ENCODE data around the gene FAM53C.
"Not testable (repeated sequence)": the region's sequence is repeated elsewhere in the genome, so short reads cannot be mapped to it uniquely, and the experiment has no call there.

FAM53C gene

GRCh38 chr5:138337685-138338410 lies at the start of gene FAM53C:
Gene FAM53C, plus strand, starts transcription at chr5:138338266. Its CDS starts 3,070 bp downstream, at chr5:138341336.
- DNase-seq: peak; percentile 85 to 93

DNA sequence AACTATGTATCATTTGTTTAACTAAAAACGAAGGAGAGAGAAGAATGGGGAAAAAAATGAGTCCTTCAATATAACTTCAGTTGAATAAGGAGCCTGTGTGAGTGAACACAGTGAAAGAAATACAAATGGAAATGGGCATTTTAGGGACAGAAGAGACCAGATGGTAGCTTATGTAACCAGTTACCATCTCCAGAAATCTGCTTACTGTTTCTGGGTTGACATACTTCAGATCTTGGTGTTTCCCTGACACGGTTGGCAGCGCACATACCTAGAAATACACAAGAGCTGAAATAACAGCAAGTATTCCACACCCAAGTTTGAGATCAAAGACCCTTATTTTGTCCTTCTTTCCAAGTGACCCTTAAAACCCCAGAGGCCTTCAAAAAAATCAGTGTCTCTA lies 48.8 kb upstream of the FAM53C start:
- DNase-seq: no peak

GRCh38 chr5:138303372-138303771 lies 34.7 kb upstream of the FAM53C start:
- no peak for DNase-seq

GRCh38 chr5:138305797-138306196 lies 32.3 kb upstream of the FAM53C start:
- no peak for DNase-seq

- DNase-seq: no peak
Observed at GRCh38 chr5:138315751-138316278, 22.3 kb upstream of the FAM53C start.

GRCh38 chr5:138316355-138316754 lies 21.7 kb upstream of the FAM53C start:
- DNase-seq: no peak

DNA sequence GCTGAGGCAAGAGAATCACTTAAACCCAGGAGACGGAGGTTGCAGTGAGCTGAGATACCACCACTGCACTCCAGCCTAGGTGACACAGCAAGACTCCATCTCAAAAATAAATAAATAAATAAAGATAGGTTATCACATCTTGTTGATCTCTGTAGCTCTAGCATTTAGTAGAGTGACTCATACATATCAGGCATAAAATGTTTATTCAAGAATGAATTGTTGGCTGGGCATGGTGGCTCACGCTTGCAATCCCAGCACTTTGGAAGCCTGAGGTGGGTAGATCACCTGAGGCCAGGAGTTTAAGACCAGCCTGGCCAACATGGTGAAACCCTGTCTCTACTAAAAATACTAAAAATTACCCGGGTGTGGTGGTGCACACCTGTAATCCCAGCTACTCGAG lies 19.9 kb upstream of the FAM53C start:
- DNase-seq: not testable (repeated sequence)

DNA sequence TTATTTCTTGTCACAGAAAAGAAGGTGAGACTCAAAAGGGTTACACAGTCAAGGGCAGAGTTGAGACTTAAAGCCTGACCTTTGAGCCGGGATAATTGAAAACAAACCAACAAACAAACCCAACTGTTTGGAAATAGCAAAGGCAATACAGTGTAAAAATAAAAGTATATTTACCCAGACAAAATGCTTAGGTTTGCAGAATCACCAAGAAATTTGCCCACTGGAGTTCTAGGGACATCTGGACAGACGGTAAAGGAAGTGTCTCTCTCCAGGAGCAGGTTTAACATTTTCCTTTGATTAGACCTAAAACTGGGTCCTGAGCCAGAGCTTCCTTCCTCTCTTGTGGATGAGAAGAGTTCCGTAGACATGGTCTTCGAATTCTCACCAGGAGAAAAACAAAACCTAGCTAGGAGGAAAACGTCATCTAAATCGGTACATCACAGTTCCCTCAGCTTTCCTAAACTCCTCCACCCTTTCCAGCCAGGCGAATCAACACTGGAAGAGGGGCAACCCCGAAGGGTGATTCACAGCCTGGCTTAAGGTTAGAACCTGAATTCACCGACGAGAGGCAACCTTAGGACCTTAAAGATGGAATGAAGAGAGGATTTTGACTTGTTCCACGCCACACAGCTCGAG lies 7.1 kb upstream of the FAM53C start:
- no peak for DNase-seq

DNA sequence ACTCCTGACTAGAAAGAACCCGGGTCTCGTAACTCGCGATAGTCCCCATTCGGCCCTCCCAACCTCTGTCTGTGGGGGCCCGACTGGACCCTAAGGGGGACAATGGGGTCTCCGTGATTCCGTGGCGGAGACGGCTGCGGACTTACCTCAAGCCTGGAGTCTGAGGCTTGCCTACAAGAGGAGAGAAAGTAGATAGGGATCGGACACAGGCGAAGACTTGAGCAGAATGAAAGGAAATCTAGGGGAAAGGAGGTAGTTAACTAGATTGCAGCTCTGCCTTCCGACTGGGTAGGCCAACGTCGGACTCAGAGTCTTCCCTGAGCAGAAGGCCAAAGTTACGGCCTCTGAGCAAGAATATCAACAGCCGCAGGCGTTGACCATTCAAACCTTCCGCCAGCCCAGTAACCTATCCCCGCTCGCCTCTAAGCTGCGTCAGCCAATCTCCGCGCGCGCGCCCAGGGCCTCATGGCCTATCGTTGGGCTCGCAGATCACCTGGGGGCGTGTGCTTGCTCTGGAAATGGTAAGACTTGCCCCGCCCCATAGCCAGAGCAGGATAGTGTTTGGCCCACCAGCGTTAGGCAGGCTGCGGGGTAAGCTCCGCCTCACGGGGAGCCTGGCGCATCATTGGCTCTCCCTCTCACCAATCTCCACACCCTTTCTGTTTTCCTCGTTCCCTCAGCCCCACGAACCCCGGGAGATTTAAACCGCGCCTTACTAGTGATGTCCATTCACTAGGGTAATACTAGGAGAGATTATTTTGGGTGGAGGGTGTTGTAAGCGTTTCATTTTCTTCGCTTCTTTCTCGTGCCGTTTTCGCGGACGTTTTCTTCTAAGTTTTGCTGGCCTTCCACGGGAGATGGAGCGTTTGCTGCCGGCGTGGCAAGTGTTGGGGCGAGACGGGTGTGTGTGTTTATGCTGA lies 6.4 kb upstream of the FAM53C start, which contains the start of gene CDC25C:
CDC25C (minus strand) TSS at position 356 of the 920 bp plus-strand sequence. CDS start 624 bp downstream, outside the sequence.
- DNase-seq: peak; percentile 98 to 99

- DNase-seq: no peak
Observed at GRCh38 chr5:138334867-138335447, 3.1 kb upstream of the FAM53C start.

DNA sequence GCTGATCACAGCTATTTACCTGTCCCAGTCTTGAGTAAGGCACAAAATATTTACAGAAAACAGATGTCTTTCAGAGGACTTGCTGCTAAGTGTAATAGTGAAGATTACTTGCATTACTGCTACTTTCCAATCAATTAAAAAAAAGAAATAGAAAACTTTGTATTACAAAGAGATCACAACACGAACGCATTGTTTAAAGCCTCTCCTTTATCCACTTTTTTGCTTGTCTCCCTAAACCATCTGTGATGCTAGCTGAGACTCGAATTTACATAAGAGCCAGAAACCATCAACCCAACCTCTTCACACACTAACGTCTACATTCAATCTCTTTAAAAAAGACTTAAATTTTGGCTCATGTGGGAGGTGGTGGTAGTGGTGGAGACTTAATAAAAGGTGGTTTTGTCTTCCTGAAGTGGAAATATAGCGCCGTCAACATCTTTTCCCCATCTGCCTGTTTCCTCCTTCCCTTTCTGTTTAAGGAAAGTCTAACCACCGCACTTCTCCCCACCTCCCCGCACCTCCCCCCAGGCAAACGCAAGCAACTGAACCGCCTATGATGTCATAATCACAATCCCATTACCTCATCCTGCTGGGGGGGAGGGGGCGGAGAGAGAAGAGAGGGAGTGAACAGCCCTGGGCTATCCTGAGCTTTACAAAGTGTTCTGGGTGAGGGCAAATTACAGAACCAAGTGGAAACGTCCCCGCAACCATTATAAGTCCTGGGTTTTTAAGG lies 948 bp upstream of the FAM53C start:
- peak; percentile 85 to 96 for DNase-seq

- DNase-seq: no peak
Observed at GRCh38 chr5:138338411-138339090, 485 bp downstream of the FAM53C start.

GRCh38 chr5:138339091-138339456 lies 1.0 kb downstream of the FAM53C start:
- DNase-seq: peak in 1 of 2 donors; percentile 15

DNA sequence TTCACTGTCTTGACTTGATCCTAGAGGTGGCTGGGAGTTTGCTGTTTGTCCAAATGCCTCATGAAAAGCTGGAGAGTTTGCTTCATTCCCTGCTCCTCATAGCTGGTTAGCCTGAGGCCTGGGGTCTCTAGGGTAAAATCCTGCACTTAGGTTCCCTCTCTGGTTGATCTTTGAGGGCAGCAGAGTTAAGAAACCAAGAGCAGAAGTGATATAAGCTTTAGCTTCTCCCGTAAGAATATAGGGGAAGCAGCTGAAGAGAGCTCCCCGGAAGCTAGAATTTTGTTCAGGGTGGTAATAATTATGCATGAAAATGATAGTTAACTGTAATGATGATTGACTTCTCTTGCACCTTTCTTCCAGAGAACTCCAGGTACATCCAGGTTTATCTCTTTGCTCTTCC lies 1.4 kb downstream of the FAM53C start:
- peak; percentile 45 to 50 for DNase-seq

DNA sequence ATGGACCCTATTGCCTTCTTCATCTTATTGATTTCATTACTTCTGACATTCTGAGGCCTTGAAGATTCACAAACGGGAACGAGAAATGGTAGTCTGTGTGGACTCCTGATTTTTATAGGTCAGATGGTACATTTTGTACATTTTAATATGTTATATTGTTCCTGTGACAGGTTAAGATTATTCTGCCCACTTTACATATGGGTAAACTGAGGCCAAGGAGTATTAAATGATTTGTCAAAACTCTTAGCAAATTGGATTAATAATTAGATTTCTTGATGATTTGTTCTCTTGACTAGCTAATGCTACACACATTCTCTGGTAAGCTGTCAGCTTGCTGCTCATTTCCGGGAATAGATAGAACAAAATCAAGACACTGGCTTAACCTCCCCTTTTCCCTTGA lies 1.9 kb downstream of the FAM53C start:
- DNase-seq: no peak

DNA sequence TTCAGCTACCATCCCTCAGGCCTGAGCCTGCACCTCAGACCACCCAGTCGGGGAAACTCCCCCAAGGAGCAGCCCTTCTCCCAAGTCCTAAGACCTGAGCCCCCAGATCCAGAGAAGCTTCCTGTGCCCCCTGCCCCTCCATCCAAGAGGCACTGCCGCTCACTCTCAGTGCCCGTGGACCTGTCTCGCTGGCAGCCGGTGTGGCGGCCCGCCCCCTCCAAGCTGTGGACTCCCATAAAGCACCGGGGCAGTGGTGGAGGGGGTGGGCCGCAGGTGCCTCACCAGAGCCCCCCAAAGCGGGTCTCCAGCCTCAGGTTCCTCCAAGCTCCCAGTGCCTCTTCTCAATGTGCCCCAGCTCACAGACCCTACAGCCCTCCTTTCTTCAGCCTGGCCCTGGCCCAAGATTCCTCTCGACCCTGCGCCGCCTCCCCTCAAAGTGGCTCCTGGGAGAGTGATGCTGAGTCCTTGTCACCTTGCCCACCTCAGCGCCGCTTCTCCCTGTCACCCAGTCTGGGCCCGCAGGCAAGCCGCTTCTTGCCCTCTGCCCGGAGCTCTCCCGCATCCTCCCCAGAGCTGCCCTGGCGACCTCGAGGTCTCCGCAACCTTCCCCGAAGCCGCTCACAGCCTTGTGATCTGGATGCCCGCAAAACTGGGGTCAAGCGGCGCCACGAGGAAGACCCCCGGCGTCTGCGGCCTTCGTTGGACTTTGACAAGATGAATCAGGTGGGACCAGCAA lies 7.0 kb downstream of the FAM53C start:
- DNase-seq: no peak

DNA sequence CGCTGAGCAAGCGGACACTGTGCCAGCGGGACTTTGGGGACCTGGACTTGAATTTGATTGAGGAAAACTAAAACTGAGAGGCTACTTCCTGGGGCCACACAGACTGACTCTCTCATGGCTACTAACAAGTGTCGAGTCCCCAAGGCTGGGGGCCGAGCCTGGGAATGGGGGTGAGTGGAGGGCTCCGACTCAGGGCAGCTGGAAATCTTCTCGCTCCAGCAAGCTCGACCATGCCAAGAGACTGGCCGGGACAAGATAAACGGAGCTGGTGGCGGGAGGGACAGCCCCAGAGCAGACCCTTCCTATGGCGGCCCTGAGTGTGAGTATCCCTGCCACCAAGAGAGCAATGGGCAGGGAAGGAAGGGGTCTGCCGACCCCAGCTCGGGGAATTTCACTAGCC lies 8.8 kb downstream of the FAM53C start:
- no peak for DNase-seq

GRCh38 chr5:138349852-138350562 lies 11.9 kb downstream of the FAM53C start:
- no peak for DNase-seq

DNA sequence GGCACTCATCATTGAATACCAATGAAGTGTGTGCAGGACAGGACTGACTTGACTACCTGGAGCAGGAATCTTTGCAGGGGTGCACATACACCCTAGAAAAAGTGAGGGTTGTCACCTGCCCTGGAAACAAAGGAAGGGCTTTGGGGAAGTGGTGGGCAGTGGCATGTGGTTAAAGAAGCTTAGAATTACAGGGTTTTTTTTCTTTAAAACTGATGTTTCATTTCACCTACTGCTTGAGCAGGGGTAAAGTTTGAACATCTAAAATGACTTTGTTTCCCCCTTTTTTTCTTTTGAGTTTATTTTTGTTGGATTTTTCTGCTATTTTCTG lies 12.5 kb downstream of the FAM53C start:
- no peak for DNase-seq

- no peak for DNase-seq
Observed at GRCh38 chr5:138351056-138351455, 13.0 kb downstream of the FAM53C start.
